ENCODE data around the gene CDK6.

Gene CDK6

GRCh38 chr7:92693519-92693918, 142.9 kb downstream of the CDK6 start:
- no peak for TF ChIP-seq CTCF (IDR thresholded peaks at IDR 0.05; ENCODE audit: borderline replicate concordance, extremely low read depth, low read length, poor library complexity, severe bottlenecking)
- TF ChIP-seq EZH2 (IDR thresholded peaks at IDR 0.05; ENCODE audit: borderline replicate concordance, low read depth, low read length, severe bottlenecking): no peak
- peaks cover 2% of the 10 kb centered on the region for H3K9me3 ChIP-seq (ENCODE audit: insufficient read depth, low read length, severe bottlenecking)
- H4K20me1 ChIP-seq (ENCODE audit: insufficient read depth, low read length): peaks cover 3% of the 10 kb centered on the region; the same call in 1 of the 2 replicates
- H3K79me2 ChIP-seq (ENCODE audit: insufficient read depth, low read length): peaks cover 100% of the 10 kb centered on the region
- no peak for DNase-seq
- H2AFZ ChIP-seq (ENCODE audit: low read depth, low read length): no peak overlapping the region
- no peak overlapping the region for H3K9ac ChIP-seq (ENCODE audit: low read depth, low read length)
- ATAC-seq (ENCODE audit: insufficient read depth, low read depth): no peak
- H3K4me1 ChIP-seq (ENCODE audit: insufficient read depth, low read length): peaks cover 94% of the 10 kb centered on the region
- peaks cover 82% of the 10 kb centered on the region for H3K36me3 ChIP-seq (ENCODE audit: insufficient read depth, low read length)
- H3K27ac ChIP-seq (ENCODE audit: low read length): peak overlapping the region; percentile 13; the same call in 1 of the 2 replicates
- H3K4me2 ChIP-seq (ENCODE audit: insufficient read depth, low read length): no peak overlapping the region
- no peak overlapping the region for H3K4me3 ChIP-seq (ENCODE audit: low read depth in 1 of 2, low read length in 2 of 2)
- no peaks in the 10 kb centered on the region for H3K27me3 ChIP-seq (ENCODE audit: insufficient read depth, low read length, poor library complexity)

GRCh38 chr7:92691578-92691977, 144.8 kb downstream of the CDK6 start:
- no peak for TF ChIP-seq EZH2 (IDR thresholded peaks at IDR 0.05; ENCODE audit: borderline replicate concordance, low read depth, low read length, severe bottlenecking)
- peak; percentile 72 for TF ChIP-seq CTCF (IDR thresholded peaks at IDR 0.05; ENCODE audit: borderline replicate concordance, extremely low read depth, low read length, poor library complexity, severe bottlenecking)
- ATAC-seq (ENCODE audit: insufficient read depth, low read depth): peak; percentile 82
- peaks cover 100% of the 10 kb centered on the region for H3K79me2 ChIP-seq (ENCODE audit: insufficient read depth, low read length)

GRCh38 chr7:92685136-92686042, 151.0 kb downstream of the CDK6 start:
- H3K36me3 ChIP-seq (ENCODE audit: insufficient read depth, low read length): peaks cover 95% of the 10 kb centered on the region
- 0 out of 2 replicates have a peak, but pooled peaks cover 4% of the 10 kb centered on the region for H4K20me1 ChIP-seq (ENCODE audit: insufficient read depth, low read length)
- peak overlapping the region; percentile 49 for H3K9ac ChIP-seq (ENCODE audit: low read depth, low read length)
- H3K9me3 ChIP-seq (ENCODE audit: insufficient read depth, low read length, severe bottlenecking): peaks cover 2% of the 10 kb centered on the region
- DNase-seq (peak; percentile 90), ATAC-seq (ENCODE audit: insufficient read depth, low read depth) (peak; percentile 93)
- no peaks in the 10 kb centered on the region for H3K27me3 ChIP-seq (ENCODE audit: insufficient read depth, low read length, poor library complexity)
- H2AFZ ChIP-seq (ENCODE audit: low read depth, low read length): no peak overlapping the region
- H3K79me2 ChIP-seq (ENCODE audit: insufficient read depth, low read length): peaks cover 100% of the 10 kb centered on the region
- H3K4me1 ChIP-seq (ENCODE audit: insufficient read depth, low read length): peaks cover 99% of the 10 kb centered on the region
- no peak overlapping the region for H3K4me3 ChIP-seq (ENCODE audit: low read depth in 1 of 2, low read length in 2 of 2)
- H3K4me2 ChIP-seq (ENCODE audit: insufficient read depth, low read length): peak overlapping the region; percentile 3
- H3K27ac ChIP-seq (ENCODE audit: low read length): peak overlapping the region; percentile 75
- TF ChIP-seq CTCF (IDR thresholded peaks at IDR 0.05; ENCODE audit: borderline replicate concordance, extremely low read depth, low read length, poor library complexity, severe bottlenecking) (no peak), EZH2 (IDR thresholded peaks at IDR 0.05; ENCODE audit: borderline replicate concordance, low read depth, low read length, severe bottlenecking) (no peak)

More at GRCh38 chr7:92691578-92691977, 144.8 kb downstream of the CDK6 start:
- no peak overlapping the region for H3K4me3 ChIP-seq (ENCODE audit: low read depth in 1 of 2, low read length in 2 of 2)
- H3K27ac ChIP-seq (ENCODE audit: low read length): peak overlapping the region; percentile 75
- peaks cover 84% of the 10 kb centered on the region for H3K36me3 ChIP-seq (ENCODE audit: insufficient read depth, low read length)
- no peak overlapping the region for H3K4me2 ChIP-seq (ENCODE audit: insufficient read depth, low read length)
- peak; percentile 41 for DNase-seq
- peaks cover 95% of the 10 kb centered on the region for H3K4me1 ChIP-seq (ENCODE audit: insufficient read depth, low read length)
- peaks cover 2% of the 10 kb centered on the region for H3K9me3 ChIP-seq (ENCODE audit: insufficient read depth, low read length, severe bottlenecking)
- H2AFZ ChIP-seq (ENCODE audit: low read depth, low read length): no peak overlapping the region
- H3K9ac ChIP-seq (ENCODE audit: low read depth, low read length): no peak overlapping the region; the same call in 1 of the 2 replicates
- H3K27me3 ChIP-seq (ENCODE audit: insufficient read depth, low read length, poor library complexity): no peaks in the 10 kb centered on the region
- peaks cover 3% of the 10 kb centered on the region; the same call in 1 of the 2 replicates for H4K20me1 ChIP-seq (ENCODE audit: insufficient read depth, low read length)
